NCI-H1417 treated with DMSO at 0.1 percent for 48 hours (cell line): ENCODE results near the gene EHD4.

Experiments
- DNase-seq: peaks from one replicate; lab custom pipeline; 2025; lab: John Stamatoyannopoulos, UW

Gene EHD4

GRCh38 chr15:41860049-41860828 is 112.1 kb downstream of the EHD4 start:
- no peak for DNase-seq

GRCh38 chr15:41858756-41859155 is 113.6 kb downstream of the EHD4 start:
- DNase-seq, result no peak

GRCh38 chr15:41857316-41857715 is 115.0 kb downstream of the EHD4 start:
- no peak for DNase-seq

- DNase-seq, result no peak
Observed at GRCh38 chr15:41856716-41857115, 115.6 kb downstream of the EHD4 start.

GRCh38 chr15:41856262-41856661 is 116.1 kb downstream of the EHD4 start:
- DNase-seq, result no peak

- no peak for DNase-seq
Observed at GRCh38 chr15:41855261-41855961, 116.9 kb downstream of the EHD4 start.

- no peak for DNase-seq
Observed at GRCh38 chr15:41854443-41854842, 117.9 kb downstream of the EHD4 start.

GRCh38 chr15:41853831-41854230 is 118.5 kb downstream of the EHD4 start:
- no peak for DNase-seq

- DNase-seq, result no peak
Observed at GRCh38 chr15:41852736-41853590, 119.4 kb downstream of the EHD4 start.

- no peak for DNase-seq
Observed at GRCh38 chr15:41851755-41852370, 120.5 kb downstream of the EHD4 start.

GRCh38 chr15:41851167-41851523 is 121.2 kb downstream of the EHD4 start:
- DNase-seq, result no peak

- DNase-seq, result no peak
Observed at GRCh38 chr15:41850482-41851166, 121.7 kb downstream of the EHD4 start.

- no peak for DNase-seq
Observed at GRCh38 chr15:41849861-41850260, 122.5 kb downstream of the EHD4 start.

GRCh38 chr15:41849204-41849603 is 123.2 kb downstream of the EHD4 start:
- DNase-seq, result no peak

GRCh38 chr15:41848631-41849030 is 123.7 kb downstream of the EHD4 start:
- no peak for DNase-seq

- no peak for DNase-seq
Observed at GRCh38 chr15:41847981-41848380, 124.4 kb downstream of the EHD4 start.

- DNase-seq, result no peak
Observed at GRCh38 chr15:41847206-41847605, 125.2 kb downstream of the EHD4 start.
